GM18499 (cell line): ENCODE data around the gene LPAR1.

ENCODE experiments used
- ATAC-seq: cut with Tn5 transposase; IDR thresholded peaks from one replicate; pipeline ENCODE4 v1.9.1; 2021; ENCODE audit warnings: moderate number of reproducible peaks; ENCODE audit not compliant: insufficient read depth, unreplicated experiment

The LPAR1 gene

DNA sequence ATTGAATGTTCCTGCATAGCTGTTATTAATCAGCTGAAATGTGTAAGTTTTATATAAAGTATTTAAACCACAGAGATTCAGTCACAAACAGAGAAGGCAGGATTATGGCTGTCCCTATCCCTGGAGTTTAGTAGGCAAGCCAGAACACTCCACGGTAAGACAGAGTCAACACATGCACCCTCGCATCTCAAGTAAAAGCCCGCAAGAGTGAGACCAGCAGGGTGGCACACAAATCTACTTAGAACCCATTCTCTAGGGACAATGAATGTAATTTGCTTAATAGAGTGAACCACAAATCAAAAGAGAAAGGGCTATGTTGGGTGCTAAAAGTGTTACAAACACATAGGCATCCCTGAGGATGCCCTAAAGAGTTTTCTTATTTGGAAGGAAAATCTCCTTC, 35.1 kb downstream of the LPAR1 start:
- no peak for ATAC-seq

DNA sequence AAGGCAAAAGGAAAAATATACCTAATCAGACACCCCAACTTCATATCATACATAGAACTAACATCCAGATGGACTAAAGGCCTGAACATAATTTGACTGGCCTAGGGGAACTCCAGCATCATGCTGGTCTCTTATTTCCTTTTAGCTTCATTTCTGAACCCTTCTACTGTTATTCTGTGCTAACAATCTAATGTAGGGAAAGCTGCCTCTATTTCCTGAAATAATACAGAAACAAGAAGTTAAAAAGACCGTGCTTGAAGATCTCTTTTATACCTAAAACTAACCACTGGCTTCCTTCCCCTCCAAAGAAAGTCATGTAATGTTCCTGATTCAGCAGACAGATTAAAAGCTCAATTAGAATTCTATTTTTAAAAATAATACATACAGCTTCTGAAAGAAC, 36.7 kb downstream of the LPAR1 start:
- no peak for ATAC-seq

DNA sequence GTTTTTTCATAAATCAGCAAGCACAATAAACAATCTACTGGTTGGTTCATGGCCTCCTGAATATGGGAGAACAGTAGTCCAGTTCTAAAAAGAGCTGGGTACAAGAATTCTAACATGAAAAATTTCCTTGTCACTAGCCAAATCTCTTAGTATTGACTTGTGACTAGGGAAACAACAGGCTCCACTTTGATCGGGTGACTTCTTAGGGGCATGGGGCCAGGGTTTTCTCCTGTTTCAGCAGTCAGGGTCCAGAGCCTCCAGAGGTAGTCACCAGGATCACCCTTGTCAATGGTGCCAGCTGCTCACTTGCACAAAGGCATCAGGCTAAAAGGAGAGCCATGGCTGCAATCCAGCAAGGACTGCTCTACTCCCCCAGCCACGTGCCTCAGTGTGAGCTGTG, 38.1 kb downstream of the LPAR1 start:
- no peak for ATAC-seq

DNA sequence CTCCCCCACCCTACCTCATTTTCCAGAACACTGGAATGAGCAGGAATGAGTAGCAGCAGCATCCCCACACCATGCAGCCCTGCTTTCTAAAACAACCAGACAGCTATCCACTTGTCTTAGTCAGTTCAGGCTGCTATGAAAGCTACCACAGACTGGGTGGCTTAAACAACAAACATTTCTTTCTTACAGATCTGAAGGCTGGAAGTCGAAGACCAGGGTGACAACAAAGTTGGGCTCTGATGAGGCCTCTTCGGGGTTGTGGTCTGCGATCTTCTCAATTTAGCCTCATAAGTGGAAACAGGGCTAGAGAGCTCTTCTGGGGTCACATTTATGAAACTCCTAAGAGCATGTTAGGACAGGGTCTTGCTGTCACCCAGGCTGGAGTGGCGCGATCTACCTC, 38.9 kb downstream of the LPAR1 start:
- no peak for ATAC-seq

DNA sequence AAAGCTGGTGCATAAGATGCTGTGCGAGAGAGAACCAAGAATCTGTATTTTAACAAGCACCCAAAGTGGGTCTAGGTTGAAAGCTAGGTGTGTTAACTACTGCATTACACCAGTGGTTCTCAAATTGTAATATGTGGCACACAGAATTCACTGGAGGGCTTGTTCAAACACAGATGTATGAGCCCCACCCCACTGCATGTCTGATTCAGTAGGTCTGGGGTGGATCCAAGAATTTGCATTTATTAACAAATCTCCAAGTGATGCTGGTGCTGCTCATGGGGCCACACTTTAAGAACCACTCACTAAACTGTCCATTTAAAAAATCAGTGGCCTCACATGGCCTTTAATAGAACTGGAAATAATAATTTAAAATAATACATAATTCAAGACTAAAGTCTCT, 40.4 kb downstream of the LPAR1 start:
- ATAC-seq, result no peak

GRCh38 chr9:110996436-110997220, 41.6 kb downstream of the LPAR1 start:
- no peak for ATAC-seq

DNA sequence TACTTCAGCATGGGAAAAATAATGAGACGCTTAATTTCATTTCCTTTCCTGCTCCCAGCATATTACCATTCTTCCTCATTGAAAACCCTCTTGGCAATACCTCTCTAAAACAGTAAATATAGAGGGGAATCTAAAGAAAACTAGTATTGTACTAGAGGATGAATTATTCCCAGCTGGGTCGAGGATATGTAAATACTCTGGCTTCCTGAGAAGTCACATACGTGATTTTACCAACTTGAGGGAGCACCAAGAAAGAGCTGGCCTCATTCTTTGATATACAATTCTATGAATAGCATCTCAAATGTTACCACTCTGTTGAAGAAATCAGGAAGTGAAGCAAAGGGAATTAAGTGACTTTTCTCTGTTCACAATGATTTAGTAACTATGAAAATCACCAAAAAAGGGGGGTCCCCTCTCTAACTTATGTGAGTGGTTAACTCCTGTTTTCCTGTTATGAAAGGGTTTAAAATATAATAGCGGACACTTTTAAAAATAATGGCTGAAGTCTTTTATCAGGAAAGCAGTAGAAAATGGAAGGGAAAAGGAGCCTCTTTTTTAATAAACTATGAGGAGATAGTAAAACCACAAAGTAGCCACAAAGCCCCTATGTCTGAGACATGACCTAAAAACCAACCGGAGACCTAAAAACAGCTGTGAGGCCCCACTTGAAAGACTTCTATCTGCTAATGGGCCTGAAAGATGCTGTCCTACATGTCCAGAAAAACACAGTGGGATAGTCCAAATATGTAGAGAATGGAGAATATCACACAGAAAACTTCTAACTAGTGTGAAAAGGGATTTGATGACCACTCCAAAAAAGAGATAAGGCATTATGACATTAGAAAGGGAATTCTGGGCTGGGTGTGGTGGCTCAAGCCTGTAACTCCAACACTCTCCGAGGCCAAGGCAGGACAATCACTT, 42.6 kb downstream of the LPAR1 start:
- no peak for ATAC-seq

DNA sequence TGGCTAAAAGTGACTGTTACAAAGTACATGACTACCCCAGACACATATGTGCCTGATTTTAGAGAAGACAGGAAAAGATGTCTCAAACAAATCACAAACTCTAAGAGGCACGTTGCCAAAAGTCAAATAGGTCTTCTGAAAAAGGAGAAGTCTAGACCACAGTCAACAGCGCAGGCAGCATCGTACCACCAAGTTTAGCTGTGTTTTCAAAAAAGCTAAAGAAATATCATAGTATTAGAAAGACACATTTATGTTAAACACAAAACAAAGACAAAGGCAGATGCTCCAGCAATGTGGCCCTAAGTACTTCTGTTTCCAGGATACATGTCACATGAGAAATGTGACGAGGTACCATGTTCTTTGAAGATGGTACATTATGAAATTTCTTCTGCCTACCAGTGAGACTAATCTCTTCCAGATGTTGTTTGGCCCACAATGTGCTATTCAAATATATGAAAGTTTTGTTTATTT, 43.5 kb downstream of the LPAR1 start:
- ATAC-seq, result no peak

DNA sequence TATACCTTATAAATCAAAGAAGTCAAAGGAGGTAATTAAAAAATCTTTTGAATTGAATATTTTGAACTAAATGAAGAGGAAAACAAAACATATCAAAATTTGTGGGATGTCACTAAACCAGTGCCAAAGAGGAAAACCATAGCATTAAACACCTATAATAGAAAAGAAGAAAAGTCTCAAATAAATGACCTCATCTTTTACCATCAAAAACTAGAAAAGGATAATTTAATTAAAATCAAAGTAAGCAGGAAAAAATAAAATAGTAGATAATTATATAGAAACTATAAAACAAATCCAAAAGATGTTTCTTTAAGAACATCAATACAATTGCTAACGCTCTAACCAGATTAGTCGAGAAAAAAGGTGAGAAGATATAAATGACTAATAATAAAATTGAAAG, 47.8 kb downstream of the LPAR1 start:
- no peak for ATAC-seq

DNA sequence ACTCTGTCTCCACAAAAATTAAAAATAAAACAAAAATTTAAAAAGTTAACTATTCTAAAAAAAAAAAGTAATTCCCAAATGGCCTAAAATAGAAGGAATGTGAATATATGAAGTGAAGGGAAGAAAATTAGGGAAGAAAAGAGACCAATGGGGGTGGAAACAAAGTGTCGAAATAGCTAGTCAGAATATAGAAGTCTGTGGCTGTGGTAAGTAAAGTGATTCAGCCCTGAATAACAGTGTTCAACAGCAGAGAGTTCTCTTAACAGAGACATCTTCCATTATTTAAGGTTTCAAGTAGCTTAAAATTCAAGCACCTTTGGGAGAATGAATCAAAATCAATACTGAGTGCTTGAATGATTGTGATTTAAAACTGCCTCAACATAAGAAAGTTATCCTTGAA, 51.7 kb downstream of the LPAR1 start:
- ATAC-seq, result no peak

GRCh38 chr9:110984890-110985437, 53.3 kb downstream of the LPAR1 start:
- ATAC-seq, result no peak

GRCh38 chr9:110980261-110980660, 58.0 kb downstream of the LPAR1 start:
- ATAC-seq, result no peak

- no peak for ATAC-seq
These were observed 58.6 kb downstream of the LPAR1 start for GRCh38 chr9:110979636-110980035.

GRCh38 chr9:110978516-110978915, 59.8 kb downstream of the LPAR1 start:
- ATAC-seq, result no peak

- no peak for ATAC-seq
These were observed 61.0 kb downstream of the LPAR1 start for GRCh38 chr9:110977259-110977709.

DNA sequence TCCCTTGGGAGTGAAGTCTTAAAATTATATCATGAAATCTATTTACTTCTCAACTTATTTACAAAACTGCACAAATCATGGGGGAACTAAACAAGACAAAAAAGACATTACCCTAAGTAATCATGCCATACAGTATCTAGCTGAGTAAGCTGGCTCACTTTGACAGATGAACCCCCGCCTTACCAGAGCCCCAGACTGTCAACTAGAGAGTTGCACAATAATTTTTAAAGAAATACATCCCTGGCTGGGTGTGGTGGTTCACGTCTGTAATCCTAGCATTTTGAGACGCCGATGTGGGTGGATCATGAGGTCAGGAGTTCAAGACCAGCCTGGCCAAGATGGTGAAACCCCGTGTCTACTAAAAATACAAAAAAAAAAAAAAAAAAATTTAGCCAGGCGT, 62.3 kb downstream of the LPAR1 start:
- no peak for ATAC-seq

- no peak for ATAC-seq
These were observed 63.0 kb downstream of the LPAR1 start for GRCh38 chr9:110975278-110975677.

DNA sequence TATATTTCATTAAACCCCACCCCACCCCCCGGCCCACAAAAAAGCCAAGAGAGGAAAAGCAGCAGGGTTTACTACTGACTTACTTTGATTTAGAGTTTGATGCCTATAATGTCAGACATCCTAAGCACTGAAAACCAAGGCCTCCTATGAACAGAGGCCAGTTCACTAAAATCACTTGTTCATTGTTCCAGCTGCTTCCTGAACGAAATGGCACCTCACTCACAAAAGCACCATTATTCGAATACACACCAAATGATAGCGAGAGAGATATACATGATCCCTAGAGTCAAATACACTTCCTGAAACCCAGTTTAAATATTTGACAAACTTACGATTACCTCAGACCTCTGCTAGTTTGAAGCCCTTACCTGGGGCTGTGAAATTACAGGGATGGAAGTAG, 66.6 kb downstream of the LPAR1 start:
- no peak for ATAC-seq

DNA sequence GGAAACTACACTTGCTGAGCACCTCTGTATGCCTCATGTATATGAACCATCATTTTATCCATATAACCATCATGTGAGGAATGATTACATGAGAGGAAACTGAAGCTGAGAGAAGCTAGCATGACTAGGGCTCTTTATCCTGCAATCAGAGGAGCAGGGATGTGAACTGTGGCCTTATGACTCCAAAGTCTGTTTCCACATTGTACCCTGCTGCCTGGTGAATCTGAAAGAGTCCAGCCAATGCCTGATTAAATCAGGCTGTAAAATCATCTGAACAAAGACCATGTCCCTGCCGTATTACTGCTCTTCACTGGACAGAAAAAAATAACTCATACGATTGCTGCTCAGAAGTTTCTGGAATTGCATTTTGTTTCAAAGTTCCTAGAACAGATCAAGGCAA, 67.0 kb downstream of the LPAR1 start:
- ATAC-seq, result no peak

DNA sequence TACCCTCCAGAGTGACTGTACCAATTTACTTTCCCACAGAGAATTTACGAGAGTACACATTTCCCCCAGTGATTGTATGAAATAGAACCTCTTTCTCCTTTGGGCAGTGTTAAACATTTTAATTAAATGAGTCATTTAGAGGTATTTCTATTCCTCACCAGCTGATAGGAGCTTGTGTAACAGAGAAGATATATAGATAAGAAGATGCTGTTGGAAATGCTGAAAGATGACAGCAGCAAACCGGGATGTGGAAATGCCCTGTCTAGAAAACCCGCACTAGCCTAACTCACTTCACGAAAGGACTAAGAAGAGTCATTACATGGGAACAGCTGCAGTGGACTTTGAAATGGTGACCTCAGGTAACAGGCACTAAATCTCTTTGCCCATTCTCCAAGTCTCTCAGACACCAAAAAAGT, 68.3 kb downstream of the LPAR1 start:
- no peak for ATAC-seq

DNA sequence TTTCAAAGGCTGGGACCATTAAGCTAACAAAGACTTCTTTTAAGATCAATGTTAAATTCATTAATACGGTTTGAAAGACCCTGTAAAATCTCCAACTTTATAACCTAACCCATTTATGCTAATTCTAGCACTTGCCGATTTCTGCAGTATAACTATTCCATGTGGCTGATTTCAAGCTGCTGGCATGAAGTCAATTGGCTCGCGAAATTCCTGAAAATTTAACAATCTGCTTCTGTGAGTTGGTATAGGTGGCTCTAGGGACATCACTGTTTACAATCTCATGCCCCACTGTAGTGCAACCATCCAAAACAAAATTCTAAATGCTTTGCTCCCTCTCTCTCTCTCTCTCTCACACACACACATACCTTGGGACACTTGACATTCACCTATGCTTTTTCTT, 70.2 kb downstream of the LPAR1 start:
- no peak for ATAC-seq
